HG03095 (cell line): ENCODE results near the gene NSMF.

Source experiments
- ATAC-seq: cut with Tn5 transposase; IDR thresholded peaks from one replicate; pipeline ENCODE4 v1.9.1; 2021; ENCODE audit warnings: moderate library complexity; ENCODE audit not compliant: unreplicated experiment

NSMF gene

DNA sequence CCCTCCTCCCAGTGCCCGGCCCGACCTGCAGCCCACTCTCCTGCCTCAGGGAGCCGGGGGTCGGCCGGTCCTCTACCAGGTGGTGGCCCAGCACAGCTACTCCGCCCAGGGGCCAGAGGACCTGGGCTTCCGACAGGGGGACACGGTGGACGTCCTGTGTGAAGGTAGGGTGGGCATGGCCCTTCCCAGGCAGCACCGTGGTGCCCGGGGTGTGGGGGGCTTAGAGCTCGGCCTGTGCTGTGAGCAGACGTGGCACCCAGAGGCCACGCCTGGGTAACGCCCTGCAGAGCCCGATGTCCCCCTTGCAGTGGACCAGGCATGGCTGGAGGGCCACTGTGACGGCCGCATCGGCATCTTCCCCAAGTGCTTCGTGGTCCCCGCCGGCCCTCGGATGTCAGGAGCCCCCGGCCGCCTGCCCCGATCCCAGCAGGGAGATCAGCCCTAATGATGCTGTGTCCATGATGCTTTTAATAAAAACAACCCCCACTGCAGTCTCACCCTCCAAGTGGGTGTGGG is 25.2 kb downstream of the NSMF start:
- ATAC-seq: no peak

DNA sequence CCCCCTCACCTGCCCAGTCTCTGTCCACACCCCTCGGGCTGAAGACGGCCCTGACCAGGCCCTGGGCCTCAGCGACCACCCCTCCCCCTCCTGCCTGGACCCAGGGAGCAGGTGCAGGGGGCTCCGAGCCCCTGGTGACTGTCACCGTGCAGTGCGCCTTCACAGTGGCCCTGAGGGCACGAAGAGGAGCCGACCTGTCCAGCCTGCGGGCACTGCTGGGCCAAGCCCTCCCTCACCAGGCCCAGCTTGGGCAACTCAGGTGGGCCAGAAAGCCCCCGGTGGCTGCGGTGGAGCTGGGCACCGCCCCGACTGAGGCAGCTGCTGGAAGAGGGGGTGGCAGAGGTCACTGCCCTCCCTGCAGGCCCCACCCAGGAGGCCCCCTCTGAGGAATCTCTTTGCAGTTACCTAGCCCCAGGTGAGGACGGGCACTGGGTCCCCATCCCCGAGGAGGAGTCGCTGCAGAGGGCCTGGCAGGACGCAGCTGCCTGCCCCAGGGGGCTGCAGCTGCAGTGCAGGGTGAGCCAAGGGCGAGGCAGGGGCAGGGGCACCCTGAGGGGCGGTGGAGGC is 25.7 kb downstream of the NSMF start:
- ATAC-seq: no peak

DNA sequence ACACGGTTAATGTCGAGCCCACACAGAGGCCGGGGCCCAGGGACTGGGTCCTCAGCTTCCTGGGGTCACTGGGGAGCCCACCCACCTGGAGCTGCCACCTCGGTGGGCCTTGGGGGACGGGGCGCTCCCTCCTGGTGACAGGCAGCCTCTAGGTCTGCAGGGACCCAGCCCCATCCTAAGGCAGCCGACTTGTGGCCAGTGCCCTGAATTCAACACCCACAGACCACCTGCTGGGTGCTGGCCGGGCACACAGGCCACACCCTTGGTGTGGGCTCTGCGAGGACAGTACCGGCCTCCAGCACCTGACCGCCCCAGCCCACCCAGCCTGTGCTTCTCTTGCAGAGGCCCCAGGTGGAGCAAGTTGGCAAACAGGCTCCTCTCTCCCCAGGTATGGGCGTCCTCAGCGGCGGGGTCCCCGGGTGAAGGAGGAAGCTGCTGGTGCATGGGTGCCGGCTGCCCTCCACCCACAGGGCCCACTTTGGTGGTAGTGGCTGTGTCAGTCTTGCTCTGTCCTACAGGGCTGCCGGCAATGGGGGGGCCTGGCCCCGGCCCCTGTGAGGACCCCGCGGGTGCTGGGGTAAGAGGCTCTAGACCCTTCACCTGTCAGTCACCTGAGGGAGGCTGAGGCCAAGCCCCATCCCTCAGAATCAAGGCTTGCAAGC is 26.3 kb downstream of the NSMF start:
- no peak for ATAC-seq

DNA sequence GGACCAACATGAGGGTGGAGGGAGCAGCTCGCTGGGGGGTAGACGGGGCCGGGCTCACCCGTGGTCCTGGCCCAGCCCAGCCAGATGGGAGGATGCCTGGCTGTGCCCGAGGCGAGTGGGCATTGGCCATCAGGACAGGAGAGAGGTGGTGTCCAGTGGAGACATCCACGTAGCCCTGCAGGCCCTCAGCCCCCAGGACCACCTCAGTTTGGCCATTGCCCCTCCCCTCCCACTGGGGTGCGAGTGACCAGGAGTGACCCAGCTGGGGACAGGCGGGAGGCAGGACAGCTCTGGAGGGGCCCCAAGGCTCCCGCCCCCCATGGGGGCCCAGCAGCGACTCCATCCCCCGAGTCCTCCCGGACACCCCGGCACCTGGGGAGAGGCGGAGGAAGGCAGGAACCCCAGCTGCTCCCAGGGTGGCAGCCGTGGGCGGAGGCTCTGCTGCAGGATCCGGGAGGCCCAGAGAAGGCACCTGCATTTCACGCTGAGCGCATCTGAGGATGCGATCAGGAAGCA is 27.7 kb downstream of the NSMF start:
- no peak for ATAC-seq

DNA sequence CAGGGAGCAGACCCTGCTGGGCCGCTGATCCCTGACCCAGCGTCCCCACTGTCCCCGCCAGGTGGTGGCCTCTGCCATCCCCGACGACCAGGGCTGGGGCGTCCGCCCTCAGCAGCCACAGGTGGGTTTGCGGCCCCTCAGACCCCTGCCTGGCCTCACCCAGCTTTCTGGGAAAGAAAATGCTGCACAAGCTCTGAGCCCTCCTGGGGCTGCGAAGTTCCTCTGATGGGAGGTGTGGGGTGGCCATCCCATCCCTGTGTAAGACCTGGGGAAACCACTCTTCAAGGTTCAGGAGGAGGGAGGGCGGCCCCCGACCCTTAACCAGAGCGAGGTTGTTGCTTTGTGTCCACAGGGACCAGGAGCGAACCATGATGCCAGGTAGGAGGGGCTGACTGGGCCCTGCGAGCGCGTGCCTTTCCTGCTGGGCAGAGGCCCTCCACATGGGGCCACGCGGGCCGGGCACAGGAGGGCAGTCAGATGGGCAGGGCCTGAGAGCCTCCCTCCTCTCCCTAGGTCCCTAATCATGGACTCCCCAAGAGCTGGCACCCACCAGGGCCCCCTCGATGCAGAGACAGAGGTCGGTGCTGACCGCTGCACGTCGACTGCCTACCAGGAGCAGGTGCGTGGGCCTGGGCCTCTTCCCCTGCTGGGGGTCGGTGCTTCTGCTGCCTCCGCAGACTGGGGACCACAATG is 28.3 kb downstream of the NSMF start:
- no peak for ATAC-seq

DNA sequence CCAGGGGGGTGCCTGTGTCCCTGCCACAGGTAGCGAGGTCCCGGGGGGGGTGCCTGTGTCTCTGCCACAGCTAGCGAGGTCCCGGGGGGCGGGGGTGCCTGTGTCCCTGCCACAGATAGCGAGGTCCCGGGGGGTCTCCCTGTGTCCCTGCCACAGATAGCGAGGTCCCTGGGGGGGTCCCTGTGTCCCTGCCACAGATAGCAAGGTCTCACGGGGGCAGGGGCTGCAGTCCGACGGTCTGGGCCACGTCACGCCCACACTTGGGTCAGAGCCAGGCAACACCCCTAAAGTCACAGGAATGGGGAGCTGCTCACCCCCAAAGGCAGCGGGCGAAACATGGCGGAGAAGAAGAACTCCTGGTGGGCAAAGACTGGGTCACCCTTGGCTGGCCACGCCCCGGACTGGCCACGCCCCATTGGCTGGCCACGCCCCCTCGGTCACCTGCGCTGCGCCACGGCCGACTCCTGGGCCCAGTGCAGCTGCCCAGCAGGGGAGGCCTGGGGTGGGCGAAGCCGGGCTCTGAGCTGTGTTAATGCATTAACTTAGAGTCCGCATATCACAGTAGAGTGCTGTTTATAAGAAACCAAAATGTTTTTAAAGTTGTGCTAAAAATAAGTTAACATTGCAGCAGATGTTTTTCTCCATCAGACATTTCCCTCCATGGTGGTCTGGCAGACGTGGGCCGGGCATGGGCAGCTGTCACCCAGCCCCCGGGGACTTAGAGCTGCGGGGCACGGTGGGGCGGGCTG is 29.0 kb downstream of the NSMF start:
- ATAC-seq: no peak

DNA sequence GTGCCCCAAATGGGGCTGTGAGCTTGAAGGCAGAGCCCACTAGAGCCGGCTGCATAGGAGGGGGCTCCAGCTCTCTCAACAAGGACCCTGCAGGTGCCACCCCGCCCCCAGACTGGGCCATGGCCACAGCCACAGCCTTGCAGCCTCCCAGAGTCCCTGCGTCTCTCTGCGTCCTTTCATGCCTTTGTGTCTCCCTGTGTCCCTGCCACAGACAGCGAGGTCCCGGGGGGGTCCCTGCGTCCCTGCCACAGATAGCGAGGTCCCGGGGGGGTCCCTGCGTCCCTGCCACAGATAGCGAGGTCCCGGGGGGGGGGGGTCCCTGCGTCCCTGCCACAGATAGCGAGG is 29.6 kb downstream of the NSMF start:
- ATAC-seq: no peak

DNA sequence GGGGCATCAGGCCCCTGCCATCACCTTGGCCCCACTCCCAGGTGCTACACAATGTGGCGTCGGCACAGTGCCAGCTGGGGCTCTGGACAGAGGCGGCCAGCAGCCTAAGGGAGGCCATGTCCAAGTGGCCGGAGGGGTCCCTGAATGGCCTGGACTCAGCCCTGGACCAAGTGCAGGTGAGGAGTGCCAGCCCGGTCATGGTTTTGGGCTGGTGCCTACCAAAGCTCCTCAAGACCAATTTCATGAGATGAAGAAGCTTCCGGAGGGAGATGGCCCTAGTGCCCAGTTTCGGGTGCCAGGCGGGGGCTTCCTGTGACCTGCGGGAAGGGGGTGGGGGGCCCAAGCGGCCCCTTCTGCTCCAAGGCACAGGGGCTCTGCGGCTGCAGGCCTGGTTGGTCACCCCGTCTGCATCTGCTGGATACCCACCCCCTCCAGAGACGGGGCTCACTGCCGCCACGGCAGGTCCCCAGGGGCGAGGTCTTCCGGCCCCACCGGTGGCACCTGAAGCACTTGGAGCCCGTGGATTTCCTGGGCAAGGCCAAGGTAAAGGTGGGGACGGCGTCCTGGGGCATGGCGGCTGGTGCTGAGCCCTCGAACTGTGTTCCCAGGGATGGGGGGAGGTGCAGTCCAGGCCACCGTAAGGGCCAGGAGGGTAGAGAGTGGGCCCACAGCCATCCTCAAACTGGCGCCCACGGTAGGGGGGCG is 30.1 kb downstream of the NSMF start:
- ATAC-seq: no peak

DNA sequence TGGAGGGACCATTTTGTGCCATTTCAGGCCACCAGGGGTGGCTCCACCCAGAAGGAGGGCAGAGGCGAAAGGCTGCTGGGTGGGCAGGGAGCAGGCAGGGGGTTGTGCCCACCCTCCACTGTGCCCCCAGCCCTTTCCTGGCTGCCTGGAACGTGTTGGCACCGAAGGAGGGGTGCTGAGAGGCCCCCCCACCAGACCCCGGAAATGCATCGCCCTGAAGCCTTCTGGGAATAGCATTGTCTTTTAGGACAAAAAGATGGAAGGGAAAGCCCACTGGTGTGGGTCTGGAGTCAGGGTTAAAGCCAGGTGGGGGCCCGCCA is 30.9 kb downstream of the NSMF start:
- ATAC-seq: no peak

DNA sequence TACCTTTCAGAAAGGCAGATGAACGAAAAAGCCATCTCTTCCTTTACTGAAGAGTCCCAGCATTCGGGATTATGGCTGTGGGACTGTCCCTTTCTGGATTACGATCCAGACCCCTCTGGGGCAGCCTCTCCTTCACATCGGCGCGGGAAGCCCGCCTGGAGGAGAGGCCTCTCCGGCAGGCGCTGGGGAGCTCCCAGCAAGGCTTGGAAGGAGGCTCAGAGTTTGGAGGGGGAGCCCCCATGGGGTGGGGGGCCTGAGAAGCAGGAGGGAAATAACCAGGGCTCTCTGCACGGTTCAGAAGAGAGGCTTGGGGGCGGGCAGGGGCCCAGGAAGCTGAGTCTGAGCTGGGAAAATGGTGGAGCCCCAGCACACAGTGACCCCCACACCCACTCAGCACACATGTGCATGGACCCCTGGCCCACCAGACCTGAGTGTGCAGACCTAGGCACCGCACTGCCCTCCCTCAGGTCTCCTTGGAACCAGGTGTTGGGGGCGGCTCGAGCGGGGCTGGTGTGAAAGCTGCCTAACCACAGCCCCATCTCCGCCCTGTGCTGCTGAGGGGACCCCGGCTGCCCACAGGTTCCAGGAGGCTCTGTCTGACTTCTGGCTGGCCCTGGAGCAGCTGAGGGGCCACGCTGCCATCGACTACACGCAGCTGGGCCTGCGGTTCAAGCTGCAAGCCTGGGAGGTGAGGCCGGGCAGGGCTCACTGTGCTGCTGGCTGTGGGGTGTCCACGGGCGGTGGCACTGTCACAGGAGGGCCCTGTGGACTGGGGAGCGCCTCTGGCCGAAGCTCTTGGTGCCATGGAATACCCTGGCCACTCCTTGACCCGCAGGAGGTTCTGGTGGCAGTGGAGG is 31.5 kb downstream of the NSMF start:
- no peak for ATAC-seq

DNA sequence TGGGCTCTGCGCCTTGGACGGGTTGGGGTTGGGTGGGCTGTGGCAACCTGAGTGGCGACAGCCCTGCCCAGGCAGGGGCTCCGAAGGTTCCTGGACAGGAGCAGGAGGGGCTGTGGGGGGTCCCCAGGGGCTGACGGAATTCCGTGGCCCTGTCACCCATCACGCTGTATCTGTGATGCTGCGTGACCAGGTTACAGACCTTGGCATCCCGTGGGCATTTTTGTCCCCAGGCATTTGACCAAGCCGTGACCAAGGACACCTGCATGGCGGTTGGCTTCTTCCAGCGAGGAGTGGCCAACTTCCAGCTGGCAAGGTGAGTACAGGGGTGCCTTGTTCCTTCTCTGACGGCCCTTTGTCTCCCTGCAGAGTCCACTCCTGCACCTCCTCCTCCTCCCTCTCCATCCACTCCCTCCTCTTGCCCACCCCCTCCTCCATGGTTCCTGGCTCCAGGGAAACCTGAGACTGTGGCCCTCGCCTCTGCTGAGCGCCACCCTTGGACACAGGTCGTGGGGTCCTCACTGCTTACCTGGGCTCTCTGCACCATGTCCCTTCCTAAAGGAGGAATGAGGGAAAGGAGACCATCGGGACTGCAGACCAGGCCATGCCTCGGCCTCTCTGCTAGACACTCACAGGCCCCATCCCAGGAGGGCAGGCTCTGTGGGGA is 33.0 kb downstream of the NSMF start:
- no peak for ATAC-seq

DNA sequence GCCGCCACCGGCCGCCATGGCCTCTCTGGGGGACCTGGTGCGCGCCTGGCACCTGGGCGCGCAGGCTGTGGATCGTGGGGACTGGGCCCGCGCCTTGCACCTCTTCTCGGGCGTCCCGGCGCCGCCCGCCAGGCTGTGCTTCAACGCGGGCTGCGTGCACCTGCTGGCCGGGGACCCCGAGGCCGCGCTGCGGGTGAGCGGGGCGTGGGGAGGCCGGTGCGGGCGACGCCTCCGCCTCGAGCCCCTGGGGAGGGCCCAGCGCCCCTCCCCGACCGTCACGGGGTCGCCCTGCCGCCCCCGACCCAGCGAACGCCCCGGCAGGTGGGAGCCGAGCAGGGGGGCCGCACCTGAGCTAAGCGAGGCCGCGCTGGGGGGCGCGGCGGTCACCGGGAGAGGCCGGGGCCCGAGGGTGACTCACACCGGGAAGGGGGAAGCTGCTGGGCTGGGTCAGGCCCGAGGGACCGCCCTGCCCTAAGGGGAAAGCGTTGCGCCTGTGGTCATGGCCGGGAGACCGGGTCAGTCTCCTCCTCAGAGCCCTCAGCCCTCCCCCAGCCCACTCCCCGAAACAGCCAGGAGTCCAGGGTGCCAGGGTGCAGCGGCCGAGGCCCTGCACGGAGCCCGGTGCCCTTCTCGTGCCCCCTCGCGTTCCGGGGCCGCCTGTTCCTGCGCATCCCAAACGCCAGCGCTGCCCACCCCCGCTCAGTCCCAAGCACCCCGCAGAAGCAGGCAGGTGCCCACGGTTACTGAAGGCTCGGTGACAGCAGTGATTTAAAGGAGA is 35.4 kb downstream of the NSMF start:
- ATAC-seq: peak; percentile 20

DNA sequence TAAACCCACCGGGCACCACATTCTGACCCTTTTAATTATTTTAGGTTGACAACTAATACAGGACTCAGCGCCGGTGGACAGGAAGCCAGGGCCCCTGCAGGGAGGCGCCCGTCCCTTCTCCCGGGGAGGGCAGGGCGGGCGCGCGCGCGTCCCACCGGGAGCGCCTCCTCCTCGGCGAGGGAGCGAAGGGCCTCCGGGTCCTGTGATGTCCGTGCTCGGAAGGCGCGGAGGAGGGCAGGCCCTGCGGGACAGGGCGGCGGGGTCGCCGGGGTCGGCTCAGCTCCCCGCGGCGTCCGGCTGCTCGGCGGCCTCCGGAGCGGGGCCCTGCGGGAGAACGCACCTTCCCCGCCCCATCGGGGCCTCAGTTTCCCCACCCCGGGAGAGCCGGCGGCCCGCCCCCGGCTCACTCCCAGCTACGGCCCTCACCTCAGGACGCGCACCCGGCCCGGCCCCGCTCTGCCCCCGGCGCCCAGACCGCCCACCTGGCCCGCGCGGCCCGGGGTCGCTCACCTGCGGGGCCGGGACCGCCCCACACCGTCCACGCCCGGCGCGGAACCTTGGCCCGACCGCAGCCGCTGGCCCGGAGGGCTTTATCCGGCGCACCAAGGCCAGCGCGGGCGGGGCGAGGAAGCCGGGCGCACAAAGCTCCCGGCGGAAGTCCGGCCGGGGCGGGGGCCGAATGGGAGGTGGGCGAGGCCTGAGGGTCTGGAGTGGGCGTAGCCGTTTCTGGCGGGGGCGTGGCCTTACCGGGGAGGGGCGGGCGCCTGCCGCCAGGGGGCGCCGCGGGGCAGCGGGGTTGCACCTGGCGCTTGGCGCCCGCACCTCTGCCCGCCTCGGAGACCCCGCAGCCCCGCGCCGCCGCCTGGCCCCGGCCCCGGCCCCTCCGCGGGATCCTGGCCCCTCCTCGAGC is 36.3 kb downstream of the NSMF start, which contains the start of the genes EXD3 and NOXA1:
TSS of gene EXD3 (minus strand) at position 559 of the 910 bp plus-strand sequence. CDS start 27,805 bp downstream, outside the sequence.
TSS of gene NOXA1 (plus strand) at position 790 of the 910 bp plus-strand sequence. CDS start 137 bp downstream, outside the sequence.
- ATAC-seq: peak; percentile 57

DNA sequence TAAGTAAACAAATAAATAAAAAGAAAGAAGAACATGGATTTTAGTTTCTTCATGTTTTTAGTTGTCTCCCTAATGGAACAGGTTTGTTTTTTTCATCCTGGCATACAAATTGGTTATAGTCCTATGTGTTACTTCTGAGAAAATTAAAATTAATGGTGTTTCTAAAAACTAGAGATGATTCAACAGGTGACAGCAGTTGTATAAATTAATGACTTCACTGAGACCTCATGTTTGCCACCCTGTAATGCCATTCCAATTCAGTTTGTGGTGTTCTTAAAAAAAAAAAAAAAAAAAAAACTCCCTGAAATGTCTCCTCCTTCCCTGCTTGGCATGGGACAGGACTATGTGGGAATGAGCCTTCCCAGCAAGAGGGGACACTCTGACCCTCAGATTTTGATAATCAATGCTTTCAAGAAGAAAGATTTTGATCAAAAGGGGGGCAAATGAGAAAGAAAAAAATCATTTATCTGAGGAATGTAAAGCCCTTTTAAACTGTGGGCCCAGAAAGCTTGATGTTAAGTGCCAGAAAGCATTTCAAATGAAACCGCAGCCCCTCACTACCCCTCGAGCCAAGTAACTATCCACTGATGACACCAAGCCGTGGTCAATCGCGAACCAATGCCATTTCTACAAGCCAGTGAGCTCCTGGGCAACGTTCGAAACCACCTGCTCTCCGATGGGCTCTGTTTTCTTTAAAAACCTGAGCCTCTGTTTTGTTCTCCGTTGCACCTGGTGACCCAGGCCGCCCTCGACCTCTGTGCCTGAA is 37.1 kb downstream of the NSMF start:
- ATAC-seq: no peak

DNA sequence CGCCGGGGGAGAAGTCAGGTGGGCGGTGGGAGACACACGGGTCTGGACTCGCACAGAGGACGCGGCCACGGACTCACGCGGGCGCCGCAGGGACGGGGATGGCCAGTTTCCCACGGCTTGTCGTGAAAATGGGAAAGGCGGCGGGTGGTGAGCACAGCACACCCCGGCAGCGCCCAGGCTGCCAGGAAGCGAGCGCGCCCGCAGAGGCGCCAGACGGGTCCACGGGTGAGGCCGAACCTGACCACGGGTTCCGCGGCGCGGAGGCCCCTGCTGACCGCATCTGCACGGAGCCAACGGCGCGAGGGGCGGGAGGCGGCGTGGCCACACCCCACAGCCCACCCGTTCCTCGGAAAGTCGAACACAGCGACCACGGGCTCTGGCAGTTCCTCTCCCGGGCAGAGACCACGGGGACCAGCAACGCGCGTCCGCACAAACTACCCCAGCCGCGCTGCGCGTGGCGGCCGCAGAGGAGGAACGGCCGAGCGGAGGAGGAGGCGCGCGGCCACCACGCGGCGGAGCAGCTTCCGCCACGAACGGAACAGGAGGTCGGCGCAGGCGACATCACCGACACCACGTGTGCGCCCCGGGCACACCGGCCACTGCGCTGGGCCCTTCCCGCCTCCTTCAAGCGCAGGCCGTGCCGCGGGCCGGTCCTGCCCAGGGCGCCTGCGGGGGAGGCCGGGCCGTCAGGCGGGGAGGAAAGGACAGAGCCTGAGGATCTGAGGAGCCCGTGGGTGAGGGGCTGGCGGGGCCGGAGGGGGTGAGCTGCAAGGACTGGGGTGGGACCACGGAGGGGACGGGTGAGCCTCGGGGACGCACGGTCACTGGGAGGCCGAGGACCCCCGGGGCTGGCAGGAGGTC is 41.7 kb downstream of the NSMF start:
- ATAC-seq: no peak
